Measurements from ENCODE around the gene MAPK1. TPM values are rescaled to one million over a fixed set of nuclear protein-coding genes. Genes with fewer than 3 reads are reported as not detected.
A peak's percentile ranks its signal among the peaks of the same experiment; 100 is the strongest.

The MAPK1 gene
- total RNA-seq, 4 donors from 2014 or later = 44.9 to 87.2 (median 63.5) TPM

DNA sequence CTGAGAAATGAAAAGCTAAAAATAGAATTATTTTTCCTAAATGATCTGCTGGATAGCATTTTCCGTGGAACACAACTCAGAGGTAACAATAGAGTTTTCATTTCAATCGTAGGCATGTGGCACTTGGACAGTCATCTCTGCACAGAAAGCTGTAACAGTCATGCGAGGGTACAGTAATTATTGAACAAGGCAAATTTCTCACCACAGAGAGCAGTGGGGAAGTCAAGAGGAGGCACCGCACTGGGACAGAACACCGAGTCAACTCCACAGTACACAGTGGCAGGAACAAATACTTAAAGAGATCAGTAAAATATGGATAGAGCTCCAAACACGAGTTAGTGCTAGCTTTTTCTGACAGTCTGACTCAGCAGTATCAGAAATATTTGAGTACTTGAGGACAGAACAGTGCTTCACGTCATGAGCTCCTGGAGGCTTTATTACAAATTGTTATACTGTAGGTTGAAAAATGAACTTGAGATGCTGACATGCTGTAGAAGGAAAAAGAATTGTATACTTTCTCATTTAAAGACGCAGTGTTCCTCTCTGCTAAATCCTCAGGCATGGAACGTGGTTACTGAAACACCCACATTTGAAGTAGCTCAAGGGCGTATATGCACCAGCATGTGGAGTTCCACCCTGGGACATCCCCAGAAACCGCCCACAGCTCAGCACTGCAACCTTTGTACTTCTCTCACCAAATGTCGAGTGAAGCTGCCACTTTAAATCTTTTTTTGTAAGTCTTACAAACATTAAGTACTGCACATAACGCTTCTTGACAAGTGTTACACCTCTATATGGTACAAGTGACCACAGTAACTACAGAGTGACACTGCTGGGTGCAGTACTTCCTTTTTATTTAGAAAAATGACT lies 104.5 kb downstream of the MAPK1 start:
- intact Hi-C loops (cut with DNase I) = no loop called here
- TF ChIP-seq POLR2A (IDR thresholded peaks at IDR 0.05; ENCODE audit: low read depth) = no peak
- no peak for TF ChIP-seq EP300 (IDR thresholded peaks at IDR 0.05)
- TF ChIP-seq POLR2AphosphoS5 (IDR thresholded peaks at IDR 0.05) = no peak
- TF ChIP-seq, protein P1, sequence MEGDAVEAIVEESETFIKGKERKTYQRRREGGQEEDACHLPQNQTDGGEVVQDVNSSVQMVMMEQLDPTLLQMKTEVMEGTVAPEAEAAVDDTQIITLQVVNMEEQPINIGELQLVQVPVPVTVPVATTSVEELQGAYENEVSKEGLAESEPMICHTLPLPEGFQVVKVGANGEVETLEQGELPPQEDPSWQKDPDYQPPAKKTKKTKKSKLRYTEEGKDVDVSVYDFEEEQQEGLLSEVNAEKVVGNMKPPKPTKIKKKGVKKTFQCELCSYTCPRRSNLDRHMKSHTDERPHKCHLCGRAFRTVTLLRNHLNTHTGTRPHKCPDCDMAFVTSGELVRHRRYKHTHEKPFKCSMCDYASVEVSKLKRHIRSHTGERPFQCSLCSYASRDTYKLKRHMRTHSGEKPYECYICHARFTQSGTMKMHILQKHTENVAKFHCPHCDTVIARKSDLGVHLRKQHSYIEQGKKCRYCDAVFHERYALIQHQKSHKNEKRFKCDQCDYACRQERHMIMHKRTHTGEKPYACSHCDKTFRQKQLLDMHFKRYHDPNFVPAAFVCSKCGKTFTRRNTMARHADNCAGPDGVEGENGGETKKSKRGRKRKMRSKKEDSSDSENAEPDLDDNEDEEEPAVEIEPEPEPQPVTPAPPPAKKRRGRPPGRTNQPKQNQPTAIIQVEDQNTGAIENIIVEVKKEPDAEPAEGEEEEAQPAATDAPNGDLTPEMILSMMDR (IDR thresholded peaks at IDR 0.05) = no peak
- Histone ChIP-seq H3K9me3 (no peaks in the 10 kb centered on the region), H3K27ac (replicated peaks in 1 of 4) (peak overlapping the region in 2 of 4 donors; percentile 12 to 57), H3K4me3 (no peak overlapping the region), H3K4me1 (peaks cover 5 to 28% (median 19%) of the 10 kb centered on the region in 4 donors), H3K27me3 (no peaks in the 10 kb centered on the region), H3K36me3 (peaks cover 30 to 97% (median 80%) of the 10 kb centered on the region in 4 donors)
- 64% methylated on average over 13 of the region's 13 CpGs for WGBS
- DNase-seq (ENCODE audit: extremely low spot score) = no peak

GRCh38 chr22:21761994-21762680 lies 105.3 kb downstream of the MAPK1 start:
- no peaks in the 10 kb centered on the region for H3K27me3 ChIP-seq
- intact Hi-C loops (cut with DNase I) = no loop called here
- H3K9me3 ChIP-seq = no peaks in the 10 kb centered on the region
- WGBS = 93% methylated on average over 15 of the region's 15 CpGs
- H3K4me1 ChIP-seq = peaks cover 5 to 28% (median 19%) of the 10 kb centered on the region in 4 donors
- no peak overlapping the region for H3K4me3 ChIP-seq
- DNase-seq (ENCODE audit: extremely low spot score) = no peak
- peaks cover 24 to 97% (median 77%) of the 10 kb centered on the region in 4 donors for H3K36me3 ChIP-seq
- H3K27ac ChIP-seq (replicated peaks in 1 of 4) = peak overlapping the region in 3 of 4 donors; percentile 12 to 57 (median 22)
- no peak for TF ChIP-seq POLR2AphosphoS5 (IDR thresholded peaks at IDR 0.05)
- TF ChIP-seq, protein P1 (IDR thresholded peaks at IDR 0.05) = no peak
- TF ChIP-seq EP300 (IDR thresholded peaks at IDR 0.05) = no peak
- no peak for TF ChIP-seq POLR2A (IDR thresholded peaks at IDR 0.05; ENCODE audit: low read depth)

DNA sequence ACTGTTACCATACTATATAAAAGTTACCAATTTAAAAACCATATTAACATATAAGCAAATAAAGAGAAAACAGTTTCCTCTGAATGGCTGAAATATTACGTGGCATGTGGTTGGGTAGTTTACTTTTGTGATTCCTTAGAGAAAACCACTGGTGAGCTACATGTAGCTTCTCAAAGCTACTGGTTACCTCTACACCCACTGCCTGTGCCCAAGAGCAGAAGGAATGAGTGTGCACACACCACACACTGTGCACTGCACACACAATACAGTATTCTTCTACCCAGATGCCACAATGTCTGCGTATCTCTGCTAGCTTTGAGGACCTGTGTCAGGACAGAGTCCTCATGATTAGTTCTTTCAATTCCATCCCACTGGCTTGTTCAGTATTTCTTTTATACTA lies 106.4 kb downstream of the MAPK1 start:
- Histone ChIP-seq H3K4me1 (peaks cover 5 to 28% (median 19%) of the 10 kb centered on the region in 4 donors), H3K27me3 (no peaks in the 10 kb centered on the region), H3K36me3 (peaks cover 14 to 95% (median 72%) of the 10 kb centered on the region in 4 donors), H3K9me3 (no peaks in the 10 kb centered on the region), H3K4me3 (no peak overlapping the region), H3K27ac (replicated peaks in 1 of 4) (no peak overlapping the region)
- intact Hi-C loops (cut with DNase I) = no loop called here
- DNase-seq (ENCODE audit: extremely low spot score) = no peak
- WGBS = 84% methylated on average over 2 of the region's 2 CpGs
- no peak for TF ChIP-seq POLR2AphosphoS5 (IDR thresholded peaks at IDR 0.05)
- TF ChIP-seq, protein P1 (IDR thresholded peaks at IDR 0.05) = no peak
- TF ChIP-seq POLR2A (IDR thresholded peaks at IDR 0.05; ENCODE audit: low read depth) = no peak
- TF ChIP-seq EP300 (IDR thresholded peaks at IDR 0.05) = no peak

GRCh38 chr22:21760640-21761039 lies 106.8 kb downstream of the MAPK1 start:
- WGBS = 92% methylated on average over 2 of the region's 2 CpGs
- TF ChIP-seq EP300 (IDR thresholded peaks at IDR 0.05) (no peak), POLR2A (IDR thresholded peaks at IDR 0.05; ENCODE audit: low read depth) (no peak), POLR2AphosphoS5 (IDR thresholded peaks at IDR 0.05) (no peak)
- TF ChIP-seq, protein P1 (IDR thresholded peaks at IDR 0.05) = no peak
- no peak for DNase-seq (ENCODE audit: extremely low spot score)
- H3K36me3 ChIP-seq = peaks cover 10 to 91% (median 68%) of the 10 kb centered on the region in 4 donors
- peaks cover 7 to 32% (median 21%) of the 10 kb centered on the region in 4 donors for H3K4me1 ChIP-seq
- no peaks in the 10 kb centered on the region for H3K9me3 ChIP-seq
- H3K27me3 ChIP-seq = no peaks in the 10 kb centered on the region
- intact Hi-C loops (cut with DNase I) = no loop called here
- no peak overlapping the region for H3K27ac ChIP-seq (replicated peaks in 1 of 4)
- no peak overlapping the region for H3K4me3 ChIP-seq

All from esophagus muscularis mucosa (tissue), 4 donors.